Measurements from ENCODE around the gene FUT8. TPM values are rescaled to one million over a fixed set of nuclear protein-coding genes. Genes with fewer than 3 reads are reported as not detected.

Gene FUT8
- total and polyA plus RNA-seq, 2 experiments from 2014 or later = 26.6 to 67.5 TPM

- peak; percentile 56 for DNase-seq (ENCODE audit: low spot score)
Measured at GRCh38 chr14:65594153-65594881, 181.8 kb downstream of the FUT8 start.

GRCh38 chr14:65594882-65595237 is 182.3 kb downstream of the FUT8 start:
- Histone ChIP-seq H3K4me3 (no peak overlapping the region), H4K20me1 (ENCODE audit: insufficient read depth, poor library complexity, severe bottlenecking) (no peaks in the 10 kb centered on the region), H3K9me3 (ENCODE audit: low read depth) (no peaks in the 10 kb centered on the region), H3K4me1 (ENCODE audit: insufficient read depth) (peaks cover 18% of the 10 kb centered on the region), H2AFZ (no peak overlapping the region), H3K79me2 (no peaks in the 10 kb centered on the region), H3K36me3 (replicated peaks; ENCODE audit: insufficient read depth, low read depth) (no peaks in the 10 kb centered on the region), H3K27me3 (no peaks in the 10 kb centered on the region), H3K9me2 (replicated peaks; ENCODE audit: insufficient read depth) (no peaks in the 10 kb centered on the region), H3K4me2 (no peak overlapping the region), H3K27ac (no peak overlapping the region)
- no peak for DNase-seq (ENCODE audit: low spot score)
- 88% methylated on average over 5 of the region's 5 CpGs for WGBS (ENCODE audit: low lambda C conversion rate, missing lambda C conversion rate)
- no peak for TF ChIP-seq EZH2phosphoT487 (IDR thresholded peaks at IDR 0.05; ENCODE audit: low read depth, severe bottlenecking, unreplicated experiment)
- TF ChIP-seq EZH2 (IDR thresholded peaks at IDR 0.05; ENCODE audit: borderline replicate concordance) = no peak
- TF ChIP-seq CTCF (IDR thresholded peaks at IDR 0.05; ENCODE audit: poor library complexity) = no peak

More at GRCh38 chr14:65594153-65594881, 181.8 kb downstream of the FUT8 start:
- H2AFZ ChIP-seq = no peak overlapping the region
- TF ChIP-seq CTCF (IDR thresholded peaks at IDR 0.05; ENCODE audit: poor library complexity) = no peak
- no peak for TF ChIP-seq EZH2 (IDR thresholded peaks at IDR 0.05; ENCODE audit: borderline replicate concordance)
- TF ChIP-seq EZH2phosphoT487 (IDR thresholded peaks at IDR 0.05; ENCODE audit: low read depth, severe bottlenecking, unreplicated experiment) = no peak
- H3K4me1 ChIP-seq (ENCODE audit: insufficient read depth) = peaks cover 14% of the 10 kb centered on the region
- no peaks in the 10 kb centered on the region for H3K36me3 ChIP-seq (replicated peaks; ENCODE audit: insufficient read depth, low read depth)
- no peaks in the 10 kb centered on the region for H3K27me3 ChIP-seq
- H3K9me3 ChIP-seq (ENCODE audit: low read depth) = no peaks in the 10 kb centered on the region
- no peak overlapping the region for H3K27ac ChIP-seq
- H3K4me3 ChIP-seq = no peak overlapping the region
- 40% methylated on average over 13 of the region's 13 CpGs for WGBS (ENCODE audit: low lambda C conversion rate, missing lambda C conversion rate)
- no peaks in the 10 kb centered on the region for H4K20me1 ChIP-seq (ENCODE audit: insufficient read depth, poor library complexity, severe bottlenecking)
- H3K79me2 ChIP-seq = no peaks in the 10 kb centered on the region
- H3K4me2 ChIP-seq = peak overlapping the region; percentile 60
- no peaks in the 10 kb centered on the region for H3K9me2 ChIP-seq (replicated peaks; ENCODE audit: insufficient read depth)

- Histone ChIP-seq H3K27me3 (no peaks in the 10 kb centered on the region), H3K79me2 (no peaks in the 10 kb centered on the region), H2AFZ (no peak overlapping the region), H3K4me2 (no peak overlapping the region), H3K9me2 (replicated peaks; ENCODE audit: insufficient read depth) (no peaks in the 10 kb centered on the region), H4K20me1 (ENCODE audit: insufficient read depth, poor library complexity, severe bottlenecking) (no peaks in the 10 kb centered on the region), H3K9me3 (ENCODE audit: low read depth) (no peaks in the 10 kb centered on the region), H3K36me3 (replicated peaks; ENCODE audit: insufficient read depth, low read depth) (no peaks in the 10 kb centered on the region), H3K4me1 (ENCODE audit: insufficient read depth) (peaks cover 13% of the 10 kb centered on the region), H3K4me3 (no peak overlapping the region), H3K27ac (no peak overlapping the region)
- TF ChIP-seq EZH2phosphoT487 (IDR thresholded peaks at IDR 0.05; ENCODE audit: low read depth, severe bottlenecking, unreplicated experiment) (no peak), EZH2 (IDR thresholded peaks at IDR 0.05; ENCODE audit: borderline replicate concordance) (no peak), CTCF (IDR thresholded peaks at IDR 0.05; ENCODE audit: poor library complexity) (no peak)
- no peak for DNase-seq (ENCODE audit: low spot score)
- 30% methylated on average over 1 of the region's 1 CpG for WGBS (ENCODE audit: low lambda C conversion rate, missing lambda C conversion rate)
Measured at GRCh38 chr14:65599375-65599774, 186.8 kb downstream of the FUT8 start.

Measured in hepatocyte (in vitro differentiated cells).